WI38 (cell line): ENCODE data around the gene MCC.

ENCODE experiments used
- H3K4me3 ChIP-seq: 2 replicates; pipeline ENCODE4 v1.5.1; 2011; ENCODE audit warnings: low read depth, mild to moderate bottlenecking, control low read depth, low read length
- CTCF ChIP-seq: IDR thresholded peaks from 2 replicates; pipeline ENCODE4 v1.5.1; 2012; ENCODE audit warnings: low read depth, mild to moderate bottlenecking, control low read depth, low read length

Gene MCC

GRCh38 chr5:113201715-113202114 lies 286.5 kb downstream of the MCC start:
- TF ChIP-seq CTCF: no peak
- H3K4me3 ChIP-seq: no peak overlapping the region

- H3K4me3 ChIP-seq: no peak overlapping the region
- no peak for TF ChIP-seq CTCF
Measured at GRCh38 chr5:113199122-113199905, 288.9 kb downstream of the MCC start.

- TF ChIP-seq CTCF: no peak
- no peak overlapping the region for H3K4me3 ChIP-seq
Measured at GRCh38 chr5:113197456-113198200, 290.6 kb downstream of the MCC start.

- no peak for TF ChIP-seq CTCF
- no peak overlapping the region for H3K4me3 ChIP-seq
Measured at GRCh38 chr5:113195771-113196170, 292.5 kb downstream of the MCC start.

- H3K4me3 ChIP-seq: no peak overlapping the region
- TF ChIP-seq CTCF: no peak
Measured at GRCh38 chr5:113195251-113195650, 293.0 kb downstream of the MCC start.

- TF ChIP-seq CTCF: no peak
- H3K4me3 ChIP-seq: no peak overlapping the region
Measured at GRCh38 chr5:113194591-113194990, 293.7 kb downstream of the MCC start.

GRCh38 chr5:113194125-113194524 lies 294.1 kb downstream of the MCC start:
- no peak overlapping the region for H3K4me3 ChIP-seq
- TF ChIP-seq CTCF: no peak
